GF-D8 (cell line): ENCODE results near the gene ANKS1A.

Source experiments
- DNase-seq: peaks from one replicate; lab custom pipeline; 2025; lab: John Stamatoyannopoulos, UW

Gene ANKS1A

DNA sequence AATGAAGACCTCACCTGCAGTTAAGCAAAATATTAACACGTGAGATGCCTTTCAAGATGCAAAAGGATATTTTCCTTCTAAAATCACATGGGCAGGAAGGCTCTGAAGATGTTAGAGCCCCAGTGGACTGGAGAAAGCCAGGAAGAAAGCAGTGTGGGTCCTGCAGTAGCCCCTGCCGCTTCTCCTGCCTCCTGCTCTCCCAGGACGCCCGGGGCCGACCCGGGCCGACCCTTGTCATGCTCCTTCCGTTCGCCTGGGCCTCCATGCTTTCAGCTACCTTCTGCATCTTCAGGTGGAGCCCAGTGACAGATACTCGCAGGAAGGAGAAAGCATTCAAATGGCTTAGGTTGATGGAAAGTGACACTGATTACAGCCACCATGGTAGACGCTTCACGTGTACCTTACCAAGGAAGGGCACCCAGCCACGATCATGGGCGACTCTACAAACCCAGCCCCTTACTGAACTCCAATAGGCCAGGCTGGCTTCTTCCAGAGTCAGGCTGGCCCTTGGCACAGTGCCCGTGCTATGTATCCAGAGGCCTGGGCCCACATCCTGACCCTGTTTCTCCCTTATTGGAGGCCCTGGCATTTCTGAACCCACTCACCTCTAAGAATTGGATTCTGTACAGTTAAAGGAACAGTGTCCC is 183.1 kb downstream of the ANKS1A start:
- no peak for DNase-seq

DNA sequence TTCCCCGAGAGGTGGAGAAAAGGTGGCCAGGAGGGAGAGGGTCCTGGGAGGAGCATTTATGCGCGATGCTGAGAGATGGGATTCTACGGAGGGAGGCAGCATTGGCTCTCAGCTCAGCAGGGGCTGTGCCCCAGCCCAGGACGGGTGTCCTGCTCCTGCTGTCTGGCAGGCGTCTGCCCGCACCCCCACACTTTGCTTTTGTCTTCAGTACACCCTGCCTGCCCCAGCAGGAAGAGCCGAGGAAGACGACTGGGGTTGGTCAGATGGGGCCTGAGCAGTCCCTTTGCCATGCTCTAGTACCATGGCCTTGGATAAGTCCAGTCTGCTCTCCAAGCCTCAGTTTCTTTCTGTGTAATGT is 183.6 kb downstream of the ANKS1A start:
- no peak for DNase-seq

DNA sequence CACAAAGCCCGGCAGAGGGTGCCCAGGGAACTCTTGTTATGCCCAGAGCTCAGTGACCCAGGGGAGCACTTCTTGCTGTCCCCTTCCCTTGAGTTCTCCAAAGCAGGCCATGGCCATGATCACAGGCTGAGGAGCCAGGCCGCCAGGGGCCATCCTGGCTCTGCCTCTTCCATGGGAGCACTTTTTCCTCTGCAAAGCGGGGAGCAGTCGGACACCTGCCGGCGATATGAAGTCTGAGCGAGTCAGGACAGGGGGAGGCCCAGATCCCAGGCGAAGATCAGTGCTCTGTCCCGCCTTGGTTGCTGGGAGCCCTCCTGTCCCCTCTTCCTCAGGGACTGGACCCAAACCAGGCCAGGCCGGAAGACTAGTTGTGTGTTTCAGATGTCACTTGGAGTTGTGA is 184.2 kb downstream of the ANKS1A start:
- DNase-seq: no peak

DNA sequence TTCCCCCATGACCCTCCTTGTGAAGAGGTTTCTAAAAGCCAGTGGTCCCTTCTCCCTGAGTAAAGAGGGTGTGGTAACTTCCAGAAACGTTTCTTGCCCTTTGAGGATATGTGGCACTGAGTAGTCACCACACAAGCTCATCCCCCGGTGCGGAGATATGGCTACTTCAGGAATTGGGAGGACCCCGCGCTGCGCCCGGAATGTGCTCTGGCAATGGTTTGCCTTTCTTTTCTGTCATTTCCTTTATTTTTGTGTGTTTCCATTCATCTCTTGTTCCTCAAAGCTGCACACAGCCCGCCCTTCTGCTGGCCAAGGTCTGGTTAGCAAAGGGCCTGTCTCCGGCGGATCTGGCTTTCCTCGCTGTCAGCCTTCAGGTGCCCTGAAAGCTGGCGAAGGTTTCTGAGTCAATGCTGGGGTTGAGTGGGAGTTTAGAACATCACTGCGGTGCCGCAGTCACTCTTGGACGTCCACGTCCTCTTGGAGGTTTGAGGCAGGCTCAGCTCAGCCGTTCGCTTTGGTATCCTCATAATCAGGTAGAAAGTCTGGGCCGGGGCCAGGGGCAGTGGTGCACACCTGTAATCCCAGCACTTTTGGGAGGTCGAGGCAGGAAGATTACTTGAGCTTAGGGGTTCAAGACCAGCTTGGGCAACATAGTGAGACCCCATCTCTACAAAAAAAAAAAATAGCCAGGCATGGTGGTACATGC is 184.9 kb downstream of the ANKS1A start:
- DNase-seq: no peak

DNA sequence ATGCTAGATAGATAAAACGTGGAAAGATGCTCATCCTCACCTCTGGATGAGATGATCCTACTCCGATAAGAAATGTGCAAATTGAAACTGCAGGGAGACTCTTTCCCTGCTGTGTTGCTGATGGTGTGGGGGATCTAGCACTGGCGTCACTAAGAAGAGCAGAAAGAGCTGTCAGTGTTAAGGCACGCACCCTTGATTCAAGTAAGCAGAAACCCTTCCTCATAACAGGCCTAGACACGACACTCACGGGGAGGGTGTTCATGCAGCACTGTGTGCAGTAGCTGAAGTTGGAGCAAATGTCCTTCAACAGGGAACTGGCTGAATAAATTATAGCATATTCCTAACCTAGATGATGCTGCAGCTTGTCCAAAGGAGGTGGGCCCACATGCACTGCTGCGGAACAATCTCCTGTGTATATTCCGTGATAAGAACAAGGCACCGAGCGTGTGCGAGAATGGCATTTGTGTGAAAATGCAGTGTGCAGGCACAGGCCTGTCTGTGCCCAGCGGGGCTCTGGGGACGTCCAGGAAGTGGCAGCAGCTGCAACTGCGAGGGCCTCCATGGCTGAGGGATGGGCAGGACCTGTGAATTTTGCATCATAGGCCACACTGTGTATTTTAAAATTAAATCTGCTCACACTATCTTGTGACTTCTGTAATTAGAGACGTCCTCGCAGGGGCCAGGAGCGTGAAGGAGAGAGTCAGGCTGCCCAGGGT is 188.1 kb downstream of the ANKS1A start:
- DNase-seq: no peak

DNA sequence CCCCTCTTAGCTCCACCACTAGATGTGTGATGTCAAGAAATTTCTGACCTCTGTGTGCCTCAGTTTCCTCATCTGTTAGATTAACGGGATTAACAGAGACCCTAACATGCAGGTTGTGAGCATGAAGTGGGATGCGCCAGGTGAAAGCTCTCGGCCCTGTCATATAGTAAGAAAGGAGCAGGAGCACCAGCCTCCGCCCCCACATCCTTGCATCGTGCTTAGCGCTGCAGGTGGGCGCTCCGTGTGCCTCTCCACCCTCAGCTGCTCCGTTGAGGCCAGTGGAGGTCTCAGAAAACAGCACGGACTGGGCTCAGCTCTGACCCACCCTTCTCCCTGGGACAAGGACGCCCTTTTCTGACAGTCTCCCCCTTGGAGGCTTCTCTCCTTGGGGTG is 188.7 kb downstream of the ANKS1A start:
- no peak for DNase-seq

DNA sequence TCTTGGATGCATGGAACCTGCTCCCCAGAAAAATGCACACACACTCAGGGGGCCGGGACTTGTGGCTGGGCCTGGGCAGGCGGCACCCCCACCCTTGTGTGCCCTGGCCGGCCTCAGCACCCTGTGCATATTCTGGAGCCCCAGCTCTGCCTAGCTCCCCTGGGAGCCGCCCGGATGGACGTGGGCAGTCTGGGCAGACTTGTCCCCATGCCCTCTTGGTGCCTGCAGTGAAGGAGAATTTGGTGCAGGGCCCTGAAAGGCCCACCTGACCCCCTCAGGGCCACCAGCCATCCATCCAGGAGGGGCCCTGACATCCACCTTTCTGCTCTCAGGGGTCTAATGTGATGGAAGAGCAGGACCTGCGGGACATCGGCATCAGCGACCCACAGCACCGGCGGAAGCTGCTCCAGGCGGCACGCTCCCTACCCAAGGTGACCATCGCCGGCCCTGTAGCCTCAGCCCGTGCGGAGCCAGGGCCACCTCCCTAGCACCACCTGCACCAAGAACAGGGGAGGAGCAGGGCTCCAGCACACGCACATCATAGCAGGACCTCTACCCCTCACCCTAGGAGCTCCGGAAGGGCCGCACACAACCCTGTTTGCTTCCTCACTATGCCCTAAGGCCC is 189.3 kb downstream of the ANKS1A start:
- DNase-seq: no peak

DNA sequence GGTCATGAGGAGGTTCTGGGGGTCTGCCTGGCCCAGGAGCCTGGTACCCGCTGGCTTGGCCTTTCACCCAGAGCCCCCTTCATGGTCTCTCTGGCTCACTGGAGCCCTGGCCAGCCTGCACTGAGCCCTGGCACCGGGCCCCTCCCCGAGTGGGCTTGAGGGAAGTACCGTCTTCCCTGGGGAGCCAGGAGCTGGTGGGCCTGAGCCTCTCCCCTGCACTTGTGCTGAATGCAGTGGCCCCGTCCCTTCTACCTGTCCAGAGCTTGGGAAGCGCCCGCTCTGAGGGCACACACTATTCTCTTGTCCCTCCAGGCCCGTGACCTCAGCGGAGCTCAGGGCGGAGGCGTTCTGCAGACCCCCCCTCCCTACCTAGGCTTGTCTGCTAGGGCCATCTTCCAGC is 189.8 kb downstream of the ANKS1A start:
- no peak for DNase-seq

DNA sequence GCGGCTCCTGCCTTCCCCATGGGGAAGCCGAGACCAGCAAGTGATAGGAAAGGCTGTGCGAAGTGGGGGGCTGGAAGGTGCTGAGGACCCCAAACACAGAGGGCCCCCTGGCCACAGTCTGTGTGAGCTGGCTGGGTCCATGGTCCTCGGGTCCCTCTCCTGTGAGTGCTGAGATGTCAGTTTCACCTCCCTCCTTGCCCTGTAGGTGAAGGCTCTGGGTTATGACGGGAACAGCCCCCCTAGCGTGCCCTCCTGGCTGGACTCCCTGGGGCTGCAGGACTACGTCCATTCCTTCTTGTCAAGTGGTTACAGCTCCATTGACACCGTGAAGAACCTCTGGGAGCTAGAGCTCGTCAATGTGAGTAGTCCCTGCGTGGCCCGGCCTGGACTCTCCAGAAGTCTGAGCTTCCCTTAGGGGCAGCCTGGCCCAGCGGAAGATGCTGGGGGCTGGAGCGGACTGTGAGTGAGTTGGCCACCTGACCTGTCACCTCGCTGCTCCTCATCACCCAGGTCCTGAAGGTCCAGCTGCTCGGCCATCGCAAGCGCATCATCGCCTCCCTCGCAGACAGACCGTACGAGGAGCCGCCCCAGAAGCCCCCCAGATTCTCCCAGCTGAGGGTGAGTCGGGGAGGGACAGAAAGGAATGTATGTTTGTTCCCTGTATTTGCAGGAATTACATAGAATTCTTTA is 190.4 kb downstream of the ANKS1A start:
- no peak for DNase-seq

DNA sequence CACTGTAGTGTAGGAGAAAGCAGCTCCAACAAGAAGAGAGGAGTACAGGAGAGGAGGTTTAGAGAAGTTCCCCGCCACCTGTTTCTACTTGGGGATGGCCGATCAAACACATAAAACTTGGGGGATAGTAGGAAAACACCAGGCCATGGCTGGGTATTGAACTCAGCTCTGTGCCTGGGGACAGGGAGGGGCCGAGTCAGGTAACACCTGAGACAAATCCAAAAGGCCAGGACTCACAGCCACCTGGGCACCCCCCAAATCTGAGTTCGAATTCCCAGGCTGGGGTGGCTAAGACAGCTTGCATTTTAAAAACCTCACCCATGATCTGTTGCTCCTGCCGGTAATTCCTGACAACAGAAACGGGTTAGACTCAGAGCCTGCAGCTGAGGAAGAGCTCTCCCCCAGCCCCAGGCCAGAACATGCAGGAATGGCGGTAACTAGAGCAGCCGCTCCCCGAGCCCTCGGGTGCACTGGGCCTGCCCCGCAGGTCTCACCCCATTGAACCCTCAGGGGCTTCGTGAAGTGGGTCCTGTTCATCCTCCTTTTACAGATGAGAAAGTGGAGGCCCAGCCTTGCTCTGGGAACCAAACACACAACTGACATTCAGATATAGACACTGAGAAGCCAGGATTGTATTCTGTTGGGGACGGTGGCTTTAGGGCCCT is 191.1 kb downstream of the ANKS1A start:
- no peak for DNase-seq

DNA sequence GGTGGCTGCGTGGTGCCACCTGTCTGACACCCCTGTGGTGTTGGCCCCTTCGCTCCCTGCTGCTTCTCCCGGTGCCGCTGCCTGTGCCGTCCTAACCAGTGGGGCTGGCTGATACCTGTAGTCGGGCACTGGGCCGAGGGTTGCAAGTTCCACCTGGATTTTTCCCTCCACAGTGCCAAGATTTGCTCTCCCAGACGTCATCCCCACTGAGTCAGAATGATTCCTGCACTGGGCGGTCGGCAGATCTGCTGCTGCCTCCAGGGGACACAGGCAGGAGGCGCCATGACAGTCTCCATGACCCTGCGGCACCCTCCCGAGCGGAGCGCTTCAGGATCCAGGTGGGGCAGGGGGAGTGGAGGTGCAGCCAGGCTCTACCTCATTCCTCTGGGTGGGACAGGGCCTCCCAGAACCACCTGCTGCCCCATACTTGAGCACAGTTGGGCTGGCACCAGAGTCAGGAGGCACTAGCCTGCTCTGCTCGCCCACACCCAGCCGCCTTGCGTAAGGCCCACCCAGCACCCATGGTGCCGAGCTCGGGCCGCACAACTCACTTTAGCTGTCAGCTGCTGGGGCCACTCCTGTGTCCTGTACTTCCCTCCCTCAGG is 191.9 kb downstream of the ANKS1A start:
- peak; percentile 34 for DNase-seq

DNA sequence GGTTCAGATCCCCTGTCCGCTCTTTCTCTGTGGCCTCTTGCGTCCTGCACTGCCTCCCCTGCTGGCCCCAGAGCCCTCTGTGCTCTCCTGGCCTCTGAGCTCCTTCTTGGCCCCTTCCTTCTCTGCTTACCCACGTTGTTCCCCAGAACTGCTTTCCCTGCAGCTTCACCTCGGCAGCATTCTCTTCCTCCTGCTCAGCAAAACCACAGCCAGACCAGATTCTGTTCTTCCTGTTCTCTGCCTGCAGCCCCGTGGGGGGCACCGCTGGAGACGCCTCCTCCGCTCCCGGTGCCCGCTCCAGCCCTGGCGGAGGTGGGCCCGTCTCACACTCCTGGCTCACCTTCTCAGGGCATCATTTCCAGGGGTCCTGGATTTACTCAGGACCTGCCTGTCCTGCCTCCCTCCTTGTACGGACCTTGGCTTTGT is 192.4 kb downstream of the ANKS1A start:
- DNase-seq: peak; percentile 55

DNA sequence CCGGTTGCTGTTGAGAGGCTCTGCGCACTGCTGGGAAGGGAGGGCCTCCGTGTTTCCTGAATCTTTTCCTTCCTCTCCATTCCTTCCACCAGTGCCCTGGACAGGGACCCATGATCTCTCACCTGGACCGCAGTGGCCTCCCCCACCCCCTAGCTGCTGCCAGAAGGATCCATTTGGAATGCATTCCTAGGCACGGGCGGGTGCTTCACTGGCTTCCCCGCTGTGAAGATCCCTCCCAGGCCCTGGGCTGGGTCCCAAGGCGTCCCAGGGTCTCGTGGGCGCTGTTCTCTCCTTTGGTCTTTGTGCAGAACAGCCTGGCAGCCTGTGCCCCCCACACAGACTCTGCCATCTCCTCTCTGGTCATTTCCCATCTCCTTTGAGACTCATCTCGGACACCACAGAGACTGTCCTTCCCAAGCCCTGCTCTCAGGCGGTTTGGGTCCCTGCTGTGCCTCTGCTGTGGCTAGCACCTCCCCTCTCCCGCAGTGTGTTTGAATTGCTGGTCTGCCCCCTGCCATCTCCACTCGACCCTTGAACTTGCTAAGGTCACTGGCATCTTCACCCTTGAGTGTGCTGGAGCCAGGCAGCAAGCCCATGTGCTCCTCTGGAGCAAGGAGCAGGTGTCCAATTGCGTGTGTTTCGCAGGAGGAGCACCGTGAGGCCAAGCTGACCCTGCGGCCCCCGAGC is 193.1 kb downstream of the ANKS1A start:
- no peak for DNase-seq

DNA sequence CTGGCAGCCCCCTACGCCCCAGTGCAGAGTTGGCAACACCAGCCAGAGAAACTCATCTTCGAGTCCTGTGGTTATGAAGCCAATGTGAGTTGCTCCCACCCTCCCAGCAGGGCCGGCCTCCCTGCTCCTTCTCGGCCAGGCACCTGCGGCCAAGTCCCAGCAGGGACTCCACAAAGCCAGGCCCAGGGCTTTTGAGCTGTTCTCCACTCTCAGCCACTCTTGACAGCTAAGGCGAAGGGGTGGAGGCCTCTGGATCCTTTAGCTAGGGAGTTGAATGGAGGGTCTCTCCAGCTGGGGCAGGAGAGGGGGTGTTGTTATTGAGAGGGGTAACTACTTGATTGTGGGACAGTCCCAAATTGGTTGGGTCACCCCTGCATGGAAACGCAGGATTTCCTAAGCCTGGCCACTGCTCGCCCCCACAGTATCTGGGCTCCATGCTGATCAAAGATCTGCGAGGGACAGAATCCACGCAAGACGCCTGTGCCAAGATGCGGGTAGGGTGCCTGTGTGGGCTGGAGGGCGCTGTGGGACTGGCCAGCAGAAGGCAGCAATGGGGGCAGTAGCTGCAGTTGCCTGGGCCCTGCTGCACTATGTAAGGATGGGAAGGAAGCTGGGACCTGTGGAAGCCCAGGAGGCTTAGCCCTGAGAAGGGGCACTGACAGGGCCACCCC is 193.8 kb downstream of the ANKS1A start:
- DNase-seq: no peak

DNA sequence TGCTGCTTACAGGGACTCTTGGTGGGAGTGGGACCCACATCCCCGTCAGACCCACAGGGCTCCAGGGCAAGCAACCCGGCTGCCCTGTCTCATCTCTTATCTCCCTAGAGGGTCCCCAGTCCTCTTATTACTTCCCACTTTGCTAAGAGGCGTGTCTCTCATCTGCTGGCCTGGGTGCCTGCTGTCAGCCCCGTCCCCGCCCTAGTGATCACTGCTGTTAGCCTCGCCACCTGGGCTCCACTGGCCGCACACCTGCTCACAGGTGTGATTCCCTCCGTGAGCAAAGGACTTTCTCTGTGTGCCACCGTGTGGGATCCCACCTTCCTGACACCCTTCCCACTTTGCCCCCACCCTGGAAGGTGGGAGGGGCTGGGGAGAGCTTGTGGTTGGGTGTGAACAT is 194.5 kb downstream of the ANKS1A start:
- DNase-seq: no peak

DNA sequence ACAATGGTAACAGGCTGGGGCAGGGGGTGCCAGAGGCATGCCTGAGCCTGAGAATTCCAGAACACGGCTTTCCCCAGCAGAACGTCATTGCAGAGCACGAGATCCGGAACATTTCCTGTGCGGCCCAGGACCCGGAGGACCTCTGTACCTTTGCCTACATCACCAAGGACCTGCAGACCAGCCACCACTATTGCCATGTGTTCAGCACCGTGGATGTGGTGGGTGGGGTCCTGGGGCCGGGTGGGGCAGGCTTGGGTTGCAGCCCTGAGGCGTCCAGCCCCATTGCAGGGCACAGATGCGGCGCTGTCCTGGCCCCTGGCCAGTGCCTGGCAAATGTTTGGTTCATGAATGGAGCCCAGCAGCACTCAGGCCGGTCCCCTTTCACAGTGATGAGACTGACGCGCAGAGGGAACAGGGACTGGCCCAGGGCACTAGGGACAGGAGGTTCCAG is 195.0 kb downstream of the ANKS1A start:
- no peak for DNase-seq

DNA sequence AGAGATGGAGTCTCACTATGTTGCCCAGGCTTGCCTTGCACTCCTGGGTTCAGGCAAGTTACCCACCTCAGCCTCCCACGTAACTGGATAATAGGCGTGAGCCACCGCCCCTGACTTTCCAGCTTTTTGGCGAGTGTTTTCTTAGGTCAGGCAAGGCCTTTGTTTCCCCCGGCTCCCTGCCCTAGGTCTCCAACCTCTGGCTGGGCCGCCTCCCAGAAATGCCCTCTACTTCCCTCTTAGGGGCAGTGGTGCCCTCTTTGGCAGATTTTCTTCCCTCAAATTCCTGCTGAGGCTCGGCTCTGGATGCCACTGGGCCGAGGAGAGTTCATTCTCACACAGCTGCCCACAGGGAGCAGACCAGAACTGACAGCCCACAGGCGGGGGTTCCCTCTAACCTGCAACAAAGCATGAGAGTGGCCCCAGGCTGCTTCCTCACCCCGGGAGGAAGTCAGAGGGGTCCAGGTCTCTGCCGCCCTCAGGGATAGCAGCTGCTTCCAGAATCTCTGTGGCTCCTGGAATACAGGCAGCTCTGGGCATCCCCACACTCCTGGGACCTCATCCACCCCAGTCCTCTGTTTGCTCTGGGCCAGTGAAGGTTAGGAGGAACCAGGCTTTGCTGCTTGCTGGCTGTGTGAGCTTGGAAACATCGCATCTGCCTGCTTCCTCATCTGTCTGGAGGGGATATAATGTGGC is 195.6 kb downstream of the ANKS1A start:
- no peak for DNase-seq

DNA sequence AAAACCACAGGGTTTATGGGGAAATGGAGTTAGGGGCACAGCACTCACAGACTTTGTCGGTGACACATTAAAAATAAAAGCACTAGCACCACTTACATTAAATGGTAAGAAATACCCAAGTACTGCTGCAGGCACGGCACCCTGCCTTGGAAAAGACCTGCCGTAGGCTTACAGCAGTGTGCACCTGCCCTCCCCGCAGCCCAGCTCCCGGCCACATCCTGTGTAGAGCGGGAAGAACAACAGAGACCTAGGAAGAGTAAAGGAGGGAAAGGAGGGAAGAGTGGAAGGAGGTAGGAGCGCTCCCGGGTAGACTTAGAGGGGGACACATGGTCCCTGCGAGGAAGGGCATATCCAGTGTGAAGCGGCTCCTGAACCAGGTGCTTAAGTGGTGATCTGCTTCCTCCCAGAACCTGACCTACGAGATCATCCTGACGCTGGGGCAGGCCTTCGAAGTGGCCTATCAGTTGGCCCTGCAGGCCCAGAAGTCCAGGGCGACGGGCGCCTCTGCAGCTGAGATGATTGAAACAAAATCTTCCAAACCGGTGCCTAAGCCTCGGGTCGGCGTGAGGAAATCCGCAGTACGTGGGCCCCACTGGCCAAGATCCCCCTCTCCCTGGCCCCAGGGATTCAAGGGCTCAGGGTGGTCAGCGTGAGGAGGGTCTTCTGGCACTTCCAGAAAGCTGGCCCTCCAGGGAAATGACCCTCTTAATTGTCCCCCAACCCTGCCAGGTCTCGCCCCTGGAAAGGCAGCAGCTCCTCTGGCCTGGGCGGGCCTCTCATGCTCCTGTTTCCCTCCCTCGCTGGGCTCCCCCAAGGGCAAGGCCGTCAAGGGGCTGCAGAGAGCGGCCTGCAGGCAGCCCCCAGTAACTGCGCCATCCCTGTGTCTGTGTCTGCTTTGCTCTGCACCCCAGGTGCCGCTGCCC is 196.6 kb downstream of the ANKS1A start:
- no peak for DNase-seq
